Measurements from ENCODE around the gene CPNE2. TPM values are rescaled to one million over a fixed set of nuclear protein-coding genes. Genes with fewer than 3 reads are reported as not detected.

The CPNE2 gene
- total RNA-seq, 1 experiment from 2014 or later, result 14.5 TPM

DNA sequence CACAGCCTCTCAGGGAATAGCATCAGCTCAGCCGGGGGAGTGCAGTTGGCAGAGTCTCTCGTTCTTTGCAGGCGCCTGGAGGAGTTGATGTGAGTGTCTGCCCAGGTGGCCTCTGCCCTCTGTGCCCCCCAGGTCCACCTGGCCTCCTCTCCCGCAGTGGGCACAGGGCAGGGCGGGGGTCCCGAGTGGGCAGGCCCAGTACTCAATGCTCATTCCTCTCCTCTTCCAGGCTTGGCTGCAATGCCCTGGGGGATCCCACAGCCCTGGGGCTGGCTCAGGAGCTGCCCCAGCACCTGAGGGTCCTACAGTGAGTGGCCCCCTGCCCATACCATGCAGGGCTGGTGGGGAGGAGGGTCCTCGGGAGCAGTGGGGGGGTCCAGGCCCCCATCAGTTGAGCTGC lies 14.7 kb upstream of the CPNE2 start:
- Histone ChIP-seq H3F3A (ENCODE audit: low read length, unreplicated experiment) (no peaks in the 10 kb centered on the region), H3K9me3 (ENCODE audit: low read length) (no peaks in the 10 kb centered on the region), H4K20me1 (ENCODE audit: low read length) (no peaks in the 10 kb centered on the region), H3K27ac (ENCODE audit: low read length) (no peak overlapping the region), H2AFZ (ENCODE audit: low read length) (no peak overlapping the region), H3K9ac (ENCODE audit: low read length) (no peak overlapping the region), H3K79me2 (ENCODE audit: low read length) (no peaks in the 10 kb centered on the region), H3K36me3 (ENCODE audit: low read depth, low read length) (no peaks in the 10 kb centered on the region), H3K4me2 (ENCODE audit: low read length) (no peak overlapping the region), H3K4me3 (ENCODE audit: low read length) (no peak overlapping the region), H3K4me1 (ENCODE audit: insufficient read depth, low read length) (0 out of 2 replicates have a peak, but pooled peaks cover 2% of the 10 kb centered on the region), H3K9me2 (replicated peaks; ENCODE audit: low read length) (no peaks in the 10 kb centered on the region), H3K27me3 (ENCODE audit: low read length) (no peaks in the 10 kb centered on the region)
- ATAC-seq (no peak), DNase-seq (no peak)
- CTCF ChIA-PET, result interaction anchor here (0.6 kb wide), 1 partner anchor 9 kb away, joined by 3 read pairs; no protein-coding TSS in a partner anchor
- no peak for TF ChIP-seq EZH2phosphoT487 (IDR thresholded peaks at IDR 0.05; ENCODE audit: borderline replicate concordance, low read length)
- TF ChIP-seq EZH2 (IDR thresholded peaks at IDR 0.05; ENCODE audit: low read length, unreplicated experiment), result no peak
- TF ChIP-seq CTCF (conservative IDR thresholded peaks at IDR 0.05; ENCODE audit: low read depth, low read length), result no peak
- POLR2A ChIA-PET (ENCODE audit: unreplicated experiment), result no interaction called here
- intact Hi-C loops (cut with micrococcal nuclease), result no loop called here
- BruUV-seq (replicated peaks), result no TSS peak

DNA sequence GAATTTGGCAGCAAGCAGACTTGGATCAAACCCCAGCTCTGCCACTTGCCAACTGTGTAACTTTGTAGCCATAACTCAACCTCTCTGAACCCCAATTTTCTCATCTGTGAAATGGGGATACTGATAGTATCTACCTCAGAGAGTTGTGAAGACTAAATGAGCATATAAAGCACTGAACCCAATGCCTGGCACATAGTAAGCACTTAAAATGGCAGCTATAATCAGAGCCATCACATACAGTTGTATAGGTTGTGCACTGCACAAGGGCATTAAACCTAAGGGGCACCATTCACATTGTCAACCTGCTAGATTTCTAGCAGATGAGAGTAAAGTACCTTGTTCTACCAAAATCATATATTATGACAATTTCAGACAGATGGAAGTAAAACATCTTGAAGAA lies 10.6 kb upstream of the CPNE2 start:
- no peak overlapping the region for H2AFZ ChIP-seq (ENCODE audit: low read length)
- no peak overlapping the region for H3K9ac ChIP-seq (ENCODE audit: low read length)
- no peaks in the 10 kb centered on the region for H3F3A ChIP-seq (ENCODE audit: low read length, unreplicated experiment)
- ChIA-PET CTCF (no interaction called here), POLR2A (ENCODE audit: unreplicated experiment) (interaction anchor here (0.7 kb wide), 1 partner anchor 74 kb away, joined by 7 read pairs; no protein-coding TSS in a partner anchor)
- H3K9me3 ChIP-seq (ENCODE audit: low read length), result no peaks in the 10 kb centered on the region
- no peaks in the 10 kb centered on the region for H3K27me3 ChIP-seq (ENCODE audit: low read length)
- H3K79me2 ChIP-seq (ENCODE audit: low read length), result no peaks in the 10 kb centered on the region
- DNase-seq, result no peak
- H3K9me2 ChIP-seq (replicated peaks; ENCODE audit: low read length), result no peaks in the 10 kb centered on the region
- no TSS peak for BruUV-seq (replicated peaks)
- H3K4me2 ChIP-seq (ENCODE audit: low read length), result no peak overlapping the region
- no peak for ATAC-seq
- H4K20me1 ChIP-seq (ENCODE audit: low read length), result no peaks in the 10 kb centered on the region
- no peaks in the 10 kb centered on the region for H3K36me3 ChIP-seq (ENCODE audit: low read depth, low read length)
- no peaks in the 10 kb centered on the region for H3K4me1 ChIP-seq (ENCODE audit: insufficient read depth, low read length)
- TF ChIP-seq EZH2phosphoT487 (IDR thresholded peaks at IDR 0.05; ENCODE audit: borderline replicate concordance, low read length) (no peak), CTCF (conservative IDR thresholded peaks at IDR 0.05; ENCODE audit: low read depth, low read length) (no peak), EZH2 (IDR thresholded peaks at IDR 0.05; ENCODE audit: low read length, unreplicated experiment) (no peak)
- intact Hi-C loops (cut with micrococcal nuclease), result no loop called here
- H3K27ac ChIP-seq (ENCODE audit: low read length), result no peak overlapping the region
- no peak overlapping the region for H3K4me3 ChIP-seq (ENCODE audit: low read length)

DNA sequence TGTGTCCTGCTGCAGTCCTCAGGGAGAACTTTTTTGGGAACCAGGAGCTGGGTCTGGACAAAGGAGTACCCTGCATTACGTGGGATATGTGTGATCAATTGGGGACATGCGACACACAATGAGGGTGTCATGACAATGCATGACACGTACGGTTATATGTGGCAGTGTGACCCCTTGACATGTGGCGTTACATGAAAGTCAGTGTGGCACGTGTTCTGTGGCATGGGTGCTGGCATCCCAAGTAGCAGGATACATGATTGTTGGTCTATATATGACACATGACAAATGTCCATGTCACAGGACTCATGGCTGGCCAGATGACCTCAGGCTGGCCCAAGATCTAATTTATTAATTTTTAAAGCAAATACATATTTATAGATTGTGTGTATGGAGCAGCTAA lies 9.7 kb upstream of the CPNE2 start:
- intact Hi-C loops (cut with micrococcal nuclease), result no loop called here
- H3K4me2 ChIP-seq (ENCODE audit: low read length), result no peak overlapping the region
- ChIA-PET POLR2A (ENCODE audit: unreplicated experiment) (interaction anchor here (0.7 kb wide), 1 partner anchor 75 kb away, joined by 7 read pairs; no protein-coding TSS in a partner anchor), CTCF (no interaction called here)
- no peaks in the 10 kb centered on the region for H3K36me3 ChIP-seq (ENCODE audit: low read depth, low read length)
- no peaks in the 10 kb centered on the region for H3K9me3 ChIP-seq (ENCODE audit: low read length)
- H3K27me3 ChIP-seq (ENCODE audit: low read length), result no peaks in the 10 kb centered on the region
- no peaks in the 10 kb centered on the region for H3K4me1 ChIP-seq (ENCODE audit: insufficient read depth, low read length)
- no peak overlapping the region for H3K4me3 ChIP-seq (ENCODE audit: low read length)
- ATAC-seq, result no peak
- DNase-seq, result no peak
- no peaks in the 10 kb centered on the region for H4K20me1 ChIP-seq (ENCODE audit: low read length)
- no peak overlapping the region for H2AFZ ChIP-seq (ENCODE audit: low read length)
- no TSS peak for BruUV-seq (replicated peaks)
- H3K9ac ChIP-seq (ENCODE audit: low read length), result no peak overlapping the region
- H3K27ac ChIP-seq (ENCODE audit: low read length), result no peak overlapping the region
- no peaks in the 10 kb centered on the region for H3K79me2 ChIP-seq (ENCODE audit: low read length)
- no peak for TF ChIP-seq EZH2phosphoT487 (IDR thresholded peaks at IDR 0.05; ENCODE audit: borderline replicate concordance, low read length)
- no peak for TF ChIP-seq CTCF (conservative IDR thresholded peaks at IDR 0.05; ENCODE audit: low read depth, low read length)
- TF ChIP-seq EZH2 (IDR thresholded peaks at IDR 0.05; ENCODE audit: low read length, unreplicated experiment), result no peak
- H3K9me2 ChIP-seq (replicated peaks; ENCODE audit: low read length), result no peaks in the 10 kb centered on the region
- H3F3A ChIP-seq (ENCODE audit: low read length, unreplicated experiment), result no peaks in the 10 kb centered on the region
